Calu3 (cell line): ENCODE measurements around the gene CCDC201. TPM values are rescaled to one million over a fixed set of nuclear protein-coding genes. Genes with fewer than 3 reads are reported as not detected.
A peak's percentile ranks its signal among the peaks of the same experiment; 100 is the strongest.

ENCODE experiments used
- BruUV-seq: library from RNA; stranded (reverse); fragments of 400-500 nt; replicated peaks from 2 replicates; lab custom pipeline; 2021; lab: Mats Ljungman, UMichigan
- CTCF ChIA-PET: fragments of 300-600 bp; sonication (Branson Sonifier 250); formaldehyde crosslinking; loops from one replicate; lab custom pipeline; 2022; ENCODE audit warnings: antibody characterized with exemption; lab: Charles Lee
- DNase-seq: peaks from one replicate; pipeline ENCODE4 v3.0.0; 2022
- H3K27ac Mint-ChIP-seq: one replicate; pipeline ENCODE4 v1.8.0; 2022; ENCODE audit warnings: mixed read lengths; ENCODE audit not compliant: unreplicated experiment
- H3K27me3 Mint-ChIP-seq: one replicate; pipeline ENCODE4 v1.8.0; 2022; ENCODE audit warnings: mixed read lengths; ENCODE audit not compliant: unreplicated experiment
- H3K36me3 Mint-ChIP-seq: one replicate; pipeline ENCODE4 v1.8.0; 2022; ENCODE audit warnings: mild to moderate bottlenecking, moderate library complexity, mixed read lengths; ENCODE audit not compliant: insufficient read depth, unreplicated experiment
- H3K4me1 Mint-ChIP-seq: one replicate; pipeline ENCODE4 v1.8.0; 2022; ENCODE audit warnings: mild to moderate bottlenecking, low read depth, mixed read lengths; ENCODE audit not compliant: unreplicated experiment
- H3K4me3 Mint-ChIP-seq: one replicate; pipeline ENCODE4 v1.8.0; 2022; ENCODE audit warnings: mild to moderate bottlenecking, low read depth, moderate library complexity, mixed read lengths; ENCODE audit not compliant: unreplicated experiment
- H3K9me3 Mint-ChIP-seq: one replicate; pipeline ENCODE4 v1.8.0; 2022; ENCODE audit warnings: low read depth, mixed read lengths; ENCODE audit not compliant: unreplicated experiment
- intact Hi-C: fragments of 100-400 bp; cut with micrococcal nuclease; formaldehyde crosslinking; loops from one replicate; pipeline ENCODE4 v1.10.0; 2022; ENCODE audit not compliant: unreplicated experiment
- total RNA-seq: library from RNA; stranded (reverse); gene quantifications from 2 replicates; pipeline ENCODE4 v1.2.3, GENCODE V29; 2022
- TF ChIP-seq, protein P1 (sequence below): fragments of 200-600 bp; IDR thresholded peaks from one replicate; pipeline ENCODE4 v1.8.0; 2022; ENCODE audit warnings: antibody characterized with exemption; ENCODE audit not compliant: unreplicated experiment

Gene CCDC201
- total RNA-seq, 1 experiment from 2014 or later: not detected

- DNase-seq: no peak
- H3K36me3 Mint-ChIP-seq: peaks cover 48% of the 10 kb centered on the region
- no peaks in the 10 kb centered on the region for H3K27me3 Mint-ChIP-seq
- no peak overlapping the region for H3K27ac Mint-ChIP-seq
- no peak overlapping the region for H3K4me3 Mint-ChIP-seq
- H3K4me1 Mint-ChIP-seq: peaks cover 12% of the 10 kb centered on the region
- CTCF ChIA-PET: no interaction called here
- peaks cover 8% of the 10 kb centered on the region for H3K9me3 Mint-ChIP-seq
- TF ChIP-seq, protein P1, sequence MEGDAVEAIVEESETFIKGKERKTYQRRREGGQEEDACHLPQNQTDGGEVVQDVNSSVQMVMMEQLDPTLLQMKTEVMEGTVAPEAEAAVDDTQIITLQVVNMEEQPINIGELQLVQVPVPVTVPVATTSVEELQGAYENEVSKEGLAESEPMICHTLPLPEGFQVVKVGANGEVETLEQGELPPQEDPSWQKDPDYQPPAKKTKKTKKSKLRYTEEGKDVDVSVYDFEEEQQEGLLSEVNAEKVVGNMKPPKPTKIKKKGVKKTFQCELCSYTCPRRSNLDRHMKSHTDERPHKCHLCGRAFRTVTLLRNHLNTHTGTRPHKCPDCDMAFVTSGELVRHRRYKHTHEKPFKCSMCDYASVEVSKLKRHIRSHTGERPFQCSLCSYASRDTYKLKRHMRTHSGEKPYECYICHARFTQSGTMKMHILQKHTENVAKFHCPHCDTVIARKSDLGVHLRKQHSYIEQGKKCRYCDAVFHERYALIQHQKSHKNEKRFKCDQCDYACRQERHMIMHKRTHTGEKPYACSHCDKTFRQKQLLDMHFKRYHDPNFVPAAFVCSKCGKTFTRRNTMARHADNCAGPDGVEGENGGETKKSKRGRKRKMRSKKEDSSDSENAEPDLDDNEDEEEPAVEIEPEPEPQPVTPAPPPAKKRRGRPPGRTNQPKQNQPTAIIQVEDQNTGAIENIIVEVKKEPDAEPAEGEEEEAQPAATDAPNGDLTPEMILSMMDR: no peak
- intact Hi-C loops: loop anchor here (10.0 kb wide), 2 partner anchors 1053 to 1343 kb away; no protein-coding TSS in a partner anchor
- no TSS peak for BruUV-seq
Measured at GRCh38 chr7:45911311-45911710, 38.4 kb upstream of the CCDC201 start.

DNA sequence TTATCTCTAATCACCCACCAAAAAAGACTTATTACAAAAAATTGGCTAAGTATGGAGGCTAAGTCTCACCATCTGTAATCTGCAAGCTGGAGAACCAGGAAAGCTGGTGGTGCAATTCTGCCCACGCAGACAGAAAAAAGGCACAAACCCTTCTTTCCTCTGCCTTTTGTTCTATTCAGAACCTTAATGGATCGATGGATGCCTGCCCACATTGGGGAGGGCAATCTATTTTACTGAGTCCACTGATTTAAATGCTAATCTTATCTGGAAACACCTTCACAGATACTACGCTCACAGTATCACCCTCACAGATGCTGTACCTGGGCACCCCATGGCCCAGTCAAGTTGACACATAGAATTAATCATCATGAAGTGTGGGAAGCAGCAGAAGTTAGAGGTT, 38.0 kb upstream of the CCDC201 start:
- Mint-ChIP-seq H3K36me3 (peaks cover 43% of the 10 kb centered on the region), H3K27me3 (no peaks in the 10 kb centered on the region), H3K27ac (no peak overlapping the region), H3K4me3 (no peak overlapping the region), H3K4me1 (peaks cover 17% of the 10 kb centered on the region), H3K9me3 (peaks cover 8% of the 10 kb centered on the region)
- TF ChIP-seq, protein P1: no peak
- no peak for DNase-seq
- BruUV-seq: no TSS peak
- intact Hi-C loops: loop anchor here (10.0 kb wide), 2 partner anchors 1054 to 1344 kb away; no protein-coding TSS in a partner anchor
- CTCF ChIA-PET: no interaction called here

DNA sequence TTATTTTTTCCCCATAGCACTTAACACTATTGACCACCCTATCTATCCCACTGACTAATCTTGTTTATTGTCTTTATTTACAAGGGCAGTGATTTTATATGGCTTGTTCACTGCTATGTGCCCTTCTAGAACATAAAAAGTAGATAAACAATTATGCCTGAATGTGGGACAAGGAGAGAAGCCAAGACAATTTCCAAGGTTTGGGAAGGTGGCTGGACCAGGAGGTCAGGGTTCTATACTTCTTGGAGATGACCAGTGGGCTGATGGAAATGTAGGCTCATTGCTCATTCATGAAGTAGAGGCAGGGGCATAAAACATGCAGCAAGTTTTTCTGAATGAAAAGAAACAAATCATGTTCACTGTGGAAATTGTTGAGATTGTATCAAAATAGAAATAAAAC, 36.7 kb upstream of the CCDC201 start:
- peaks cover 17% of the 10 kb centered on the region for H3K4me1 Mint-ChIP-seq
- no peaks in the 10 kb centered on the region for H3K27me3 Mint-ChIP-seq
- intact Hi-C loops: no loop called here
- no TSS peak for BruUV-seq
- no peak overlapping the region for H3K27ac Mint-ChIP-seq
- CTCF ChIA-PET: no interaction called here
- H3K4me3 Mint-ChIP-seq: no peak overlapping the region
- TF ChIP-seq, protein P1: no peak
- DNase-seq: no peak
- H3K9me3 Mint-ChIP-seq: peaks cover 8% of the 10 kb centered on the region
- peaks cover 32% of the 10 kb centered on the region for H3K36me3 Mint-ChIP-seq

GRCh38 chr7:45902820-45903219, 29.9 kb upstream of the CCDC201 start:
- CTCF ChIA-PET: interaction anchor here (1.0 to 1.3 kb wide), 3 partner anchors 10 to 15 kb away, joined by 3 read pairs; no protein-coding TSS in a partner anchor
- H3K4me3 Mint-ChIP-seq: no peak overlapping the region

More at GRCh38 chr7:45902820-45903219, 29.9 kb upstream of the CCDC201 start:
- BruUV-seq: no TSS peak
- intact Hi-C loops: no loop called here
- H3K9me3 Mint-ChIP-seq: no peaks in the 10 kb centered on the region
- TF ChIP-seq, protein P1: peak; percentile 16
- no peak overlapping the region for H3K27ac Mint-ChIP-seq
- H3K27me3 Mint-ChIP-seq: no peaks in the 10 kb centered on the region
- peaks cover 23% of the 10 kb centered on the region for H3K4me1 Mint-ChIP-seq
- DNase-seq: no peak
- H3K36me3 Mint-ChIP-seq: no peaks in the 10 kb centered on the region
